IMR-90 (cell line): ENCODE data around the gene SUSD1. TPM values are rescaled to one million over a fixed set of nuclear protein-coding genes. Genes with fewer than 3 reads are reported as not detected.

Experiments
- ATAC-seq: fragments of 200-7000 bp; cut with Tn5 transposase; 2 replicates; pipeline ENCODE4 v1.9.1; 2020; ENCODE audit warnings: low read depth, mild to moderate bottlenecking, moderate library complexity
- BruUV-seq: library from RNA; stranded (reverse); fragments of 400-500 nt; replicated peaks from 2 replicates; lab custom pipeline; 2021; lab: Mats Ljungman, UMichigan
- CTCF ChIA-PET: fragments of 300-600 bp; formaldehyde crosslinking; extraction: SDS; loops from one replicate; lab custom pipeline; 2021; ENCODE audit warnings: antibody characterized with exemption; lab: Yijun Ruan, JAX
- POLR2A ChIA-PET: fragments of 300-600 bp; sonication (Branson Sonifier 250); formaldehyde crosslinking; loops from one replicate; lab custom pipeline; 2022; ENCODE audit warnings: antibody characterized with exemption; ENCODE audit not compliant: unreplicated experiment; lab: Charles Lee
- DNase-seq: peaks from one replicate; pipeline ENCODE4 v3.0.0; 2013
- H2AFZ ChIP-seq: replicated peaks from 2 replicates; pipeline ENCODE3; 2013; ENCODE audit warnings: low read length, mild to moderate bottlenecking; ENCODE audit not compliant: poor library complexity
- H2AK5ac ChIP-seq: 2 replicates; pipeline ENCODE4 v1.6.1; 2013; ENCODE audit warnings: low read depth, low read length, inconsistent platforms
- H2AK9ac ChIP-seq: replicated peaks from 2 replicates; pipeline ENCODE3; 2013; ENCODE audit warnings: mild to moderate bottlenecking, low read depth, low read length, moderate library complexity; ENCODE audit not compliant: poor library complexity
- H2BK120ac ChIP-seq: 2 replicates; pipeline ENCODE4 v1.6.1; 2013; ENCODE audit warnings: low read depth, low read length, inconsistent platforms
- H2BK15ac ChIP-seq: 3 replicates; pipeline ENCODE4 v1.6.1; 2013; ENCODE audit warnings: low read depth, low read length, inconsistent platforms
- H2BK20ac ChIP-seq: 2 replicates; pipeline ENCODE4 v1.6.1; 2013; ENCODE audit warnings: low read depth, mild to moderate bottlenecking, inconsistent platforms, low read length, moderate library complexity
- H2BK5ac ChIP-seq: 2 replicates; pipeline ENCODE4 v1.6.1; 2013; ENCODE audit warnings: mild to moderate bottlenecking, low read depth, low read length, inconsistent platforms; ENCODE audit not compliant: poor library complexity, severe bottlenecking
- H3K14ac ChIP-seq: replicated peaks from 2 replicates; pipeline ENCODE4 v1.6.1; 2013; ENCODE audit warnings: low read depth, low read length, inconsistent platforms
- H3K18ac ChIP-seq: 2 replicates; pipeline ENCODE4 v1.6.1; 2013; ENCODE audit warnings: low read depth, low read length, control low read depth
- H3K23ac ChIP-seq: 2 replicates; pipeline ENCODE4 v1.6.1; 2013; ENCODE audit warnings: low read depth, low read length, inconsistent platforms
- H3K27ac ChIP-seq: 2 replicates; pipeline ENCODE4 v1.5.1; 2013; ENCODE audit warnings: mild to moderate bottlenecking, control low read depth, low read length; ENCODE audit not compliant: insufficient read depth
- H3K27me3 ChIP-seq: 2 replicates; pipeline ENCODE4 v1.6.1; 2013; ENCODE audit warnings: low read length; ENCODE audit not compliant: control insufficient read depth, insufficient read depth
- H3K36me3 ChIP-seq: 2 replicates; pipeline ENCODE4 v1.6.1; 2013; ENCODE audit warnings: low read length, mixed read lengths; ENCODE audit not compliant: control insufficient read depth, insufficient read depth
- H3K4ac ChIP-seq: 2 replicates; pipeline ENCODE4 v1.6.1; 2013; ENCODE audit warnings: low read depth, low read length, inconsistent platforms
- H3K4me1 ChIP-seq: 2 replicates; pipeline ENCODE4 v1.6.1; 2013; ENCODE audit warnings: low read length, mixed read lengths; ENCODE audit not compliant: control insufficient read depth, insufficient read depth
- H3K4me2 ChIP-seq: 2 replicates; pipeline ENCODE4 v1.6.1; 2013; ENCODE audit warnings: low read depth, mild to moderate bottlenecking, control low read depth, low read length, moderate library complexity
- H3K4me3 ChIP-seq: 2 replicates; pipeline ENCODE4 v1.5.1; 2013; ENCODE audit warnings: low read depth, mild to moderate bottlenecking, control low read depth, low read length, moderate library complexity; ENCODE audit not compliant: insufficient read depth
- H3K56ac ChIP-seq: 2 replicates; pipeline ENCODE4 v1.6.1; 2013; ENCODE audit warnings: low read length, inconsistent platforms; ENCODE audit not compliant: insufficient read depth; ENCODE audit errors: extremely low read depth
- H3K79me1 ChIP-seq, 2 experiments: 2 replicates each; pipeline ENCODE4 v1.6.1; 2013; ENCODE audit warnings: low read length in 2 of 2, inconsistent platforms in 1 of 2, low read depth in 1 of 2
- H3K9ac ChIP-seq: 2 replicates; pipeline ENCODE4 v1.6.1; 2013; ENCODE audit warnings: low read depth, low read length, control low read depth
- H3K9me1 ChIP-seq: 2 replicates; pipeline ENCODE4 v1.6.1; 2013; ENCODE audit warnings: low read length, inconsistent platforms; ENCODE audit not compliant: insufficient read depth
- H3K9me3 ChIP-seq: 2 replicates; pipeline ENCODE4 v1.6.1; 2013; ENCODE audit warnings: low read length; ENCODE audit not compliant: control insufficient read depth, insufficient read depth
- H4K20me1 ChIP-seq: 2 replicates; pipeline ENCODE4 v1.6.1; 2013; ENCODE audit warnings: low read length, inconsistent platforms; ENCODE audit not compliant: insufficient read depth
- H4K5ac ChIP-seq: 2 replicates; pipeline ENCODE4 v1.6.1; 2013; ENCODE audit warnings: mild to moderate bottlenecking, low read depth, low read length, control low read depth
- H4K8ac ChIP-seq, 2 experiments: 2 replicates each; pipeline ENCODE4 v1.6.1; 2013; ENCODE audit warnings: low read depth in 2 of 2, low read length in 2 of 2, control low read depth in 1 of 2, inconsistent platforms in 1 of 2
- H4K91ac ChIP-seq: 2 replicates; pipeline ENCODE4 v1.6.1; 2013; ENCODE audit warnings: low read depth, low read length, inconsistent platforms; ENCODE audit not compliant: insufficient read depth
- SMC3 ChIP-seq: fragments of 150-350 bp; IDR thresholded peaks from 2 replicates; pipeline ENCODE4 v1.6.1; 2016; ENCODE audit warnings: low read depth, mild to moderate bottlenecking, antibody characterized with exemption, low read length, moderate library complexity
- WGBS, 2 experiments: methylation state at CpG; one replicate each; pipeline versions ENCODE4 v1.1.5 to v1.1.7; 2013; ENCODE audit warnings: missing lambda C conversion rate in 2 of 2; ENCODE audit not compliant: insufficient read length in 1 of 2; ENCODE audit errors: extremely low coverage in 2 of 2; 5-methylcytosine and 5-hydroxymethylcytosine counted together
- dilution Hi-C: fragments of 300-500 bp; cut with HindIII; formaldehyde crosslinking; loops from one replicate; pipeline ENCODE4 v1.14.3; 2018; ENCODE audit warnings: low sequenced_read_pairs; ENCODE audit not compliant: unreplicated experiment
- in situ Hi-C: fragments of 300-500 bp; cut with MboI; formaldehyde crosslinking; loops from 3 replicates; pipeline ENCODE4 v1.14.3; 2019; ENCODE audit warnings: low sequenced_read_pairs, inconsistent platforms, mixed read lengths
- intact Hi-C: fragments of 100-400 bp; cut with micrococcal nuclease; formaldehyde crosslinking; loops from 2 replicates; pipeline ENCODE4 v1.10.0; 2022
- polyA plus RNA-seq, 3 experiments: library from polyadenylated mRNA; depleted of rRNA; stranded (reverse); fragments of >200 nt; gene quantifications; 2 replicates each; pipeline ENCODE4 v1.2.3, GENCODE V29; 2012; ENCODE audit warnings: low replicate concordance in 1 of 3
- total RNA-seq: library from RNA; depleted of rRNA; stranded (reverse); fragments of >200 nt; gene quantifications from 2 replicates; pipeline ENCODE4 v1.2.3, GENCODE V29; 2012

Gene SUSD1
- total and polyA plus RNA-seq, 2 of the 4 experiments (the other 2 are of a cell fraction), result 4.0 to 4.7 TPM

DNA sequence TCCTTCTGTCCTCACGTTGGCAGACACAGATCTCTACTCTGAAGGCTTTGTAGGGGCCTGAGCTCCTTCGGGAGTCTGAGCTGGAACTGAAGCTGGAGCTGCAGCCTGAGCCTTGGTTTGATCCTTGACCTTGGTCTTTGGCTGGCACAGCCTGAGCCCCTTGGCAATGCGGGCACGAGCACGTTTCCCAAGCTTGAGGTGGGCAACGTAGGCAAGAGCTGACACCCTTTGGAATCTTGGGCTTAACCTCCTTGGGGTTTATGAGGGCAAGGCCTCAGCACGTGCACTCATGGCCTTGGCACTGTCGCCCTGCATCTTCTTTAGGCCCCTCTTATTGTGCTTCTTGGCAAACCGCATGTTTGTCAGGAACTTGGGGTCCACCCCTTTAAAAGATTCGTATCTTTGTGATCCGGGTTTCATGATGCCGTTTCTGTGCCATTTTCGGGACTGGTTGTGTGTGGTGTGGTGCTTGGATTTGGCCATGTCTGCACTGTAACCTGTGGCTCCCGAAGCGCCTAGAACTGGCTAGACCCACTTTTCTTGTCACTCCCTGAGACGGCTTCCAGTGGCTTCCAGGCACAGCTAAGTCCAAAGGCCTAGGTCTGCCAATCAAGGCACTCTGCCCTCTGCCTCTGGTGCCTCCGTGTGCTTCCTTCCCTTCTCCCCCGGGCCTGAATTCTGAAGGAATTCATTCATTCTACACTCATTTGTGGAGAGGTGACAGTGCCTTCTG is 1.4 kb downstream of the SUSD1 start:
- Histone ChIP-seq H3K9ac (no peak overlapping the region), H3K4me2 (no peak overlapping the region), H3K27me3 (peaks cover 4% of the 10 kb centered on the region; the same call in 1 of the 2 replicates), H2BK5ac (no peak overlapping the region), H3K27ac (no peak overlapping the region), H2AFZ (peak overlapping the region; percentile 95), H2BK20ac (no peak overlapping the region), H2AK5ac (0 out of 2 replicates have a peak overlapping the region, but pooled peaks have one; percentile 17), H2BK120ac (no peak overlapping the region), H4K8ac (peak overlapping the region in 1 of 2 experiments; percentile 35; a peak in 2 of 4 replicates), H3K36me3 (no peaks in the 10 kb centered on the region), H3K9me1 (peaks cover 14% of the 10 kb centered on the region), H3K4me3 (no peak overlapping the region), H3K4ac (peak overlapping the region; percentile 69), H3K23ac (peak overlapping the region; percentile 87; the same call in 1 of the 2 replicates), H3K14ac (peak overlapping the region; percentile 54; the same call in 1 of the 2 replicates), H3K9me3 (no peaks in the 10 kb centered on the region), H3K79me1 (peaks cover 4 to 21% of the 10 kb centered on the region in 2 experiments; a peak in 3 of 4 replicates), H4K91ac (no peak overlapping the region; the same call in 1 of the 2 replicates), H4K20me1 (no peaks in the 10 kb centered on the region), H3K18ac (no peak overlapping the region), H2AK9ac (peak overlapping the region; percentile 12), H4K5ac (no peak overlapping the region), H3K56ac (no peak overlapping the region), H3K4me1 (no peaks in the 10 kb centered on the region), H2BK15ac (no peak overlapping the region)
- WGBS, 2 experiments, result 95% methylated on average over 11 of the region's 18 CpGs; no CpG with 5 or more reads in 1 of the 2 experiments
- TF ChIP-seq SMC3, result no peak
- in situ Hi-C loops (no loop called here), intact Hi-C loops (no loop called here), dilution Hi-C loops (no loop called here)
- no peak for DNase-seq
- ChIA-PET POLR2A (no interaction called here), CTCF (interaction anchor here (0.6 kb wide), 1 partner anchor 71 kb away, joined by 5 read pairs; no protein-coding TSS in a partner anchor)
- BruUV-seq, result no TSS peak
- ATAC-seq, result no peak
